Activated CD8-positive, alpha-beta T cell treated with anti-CD3 and anti-CD28 coated beads for 36 hours (primary cell): Measurements from ENCODE around the gene MYH8. TPM values are rescaled to one million over a fixed set of nuclear protein-coding genes. Genes with fewer than 3 reads are reported as not detected.

Experiments used
- ATAC-seq: fragments of 200-7000 bp; cut with Tn5 transposase; one replicate; pipeline ENCODE4 v1.10.0; 2021; ENCODE audit warnings: mild to moderate bottlenecking, moderate library complexity
- CTCF ChIA-PET: fragments of 350-600 bp; sonication (Branson Sonifier 250); formaldehyde crosslinking; loops from one replicate; lab custom pipeline; 2021; ENCODE audit warnings: antibody characterized with exemption; lab: Charles Lee
- POLR2A ChIA-PET: fragments of 350-600 bp; sonication (Branson Sonifier 250); formaldehyde crosslinking; loops from one replicate; lab custom pipeline; 2021; ENCODE audit warnings: antibody characterized with exemption; lab: Charles Lee
- DNase-seq: peaks from one replicate; pipeline ENCODE4 v3.0.0-alpha.2; 2020
- H3K27ac Mint-ChIP-seq: one replicate; pipeline ENCODE4 v1.8.0; 2021; ENCODE audit warnings: mild to moderate bottlenecking, mixed read lengths
- H3K27me3 Mint-ChIP-seq: one replicate; pipeline ENCODE4 v1.8.0; 2021; ENCODE audit warnings: mixed read lengths
- H3K36me3 Mint-ChIP-seq: one replicate; pipeline ENCODE4 v1.8.0; 2021; ENCODE audit warnings: low read depth, mixed read lengths
- H3K4me1 Mint-ChIP-seq: one replicate; pipeline ENCODE4 v1.8.0; 2021; ENCODE audit warnings: low read depth, mixed read lengths
- H3K4me3 Mint-ChIP-seq: one replicate; pipeline ENCODE4 v1.8.0; 2021; ENCODE audit warnings: mild to moderate bottlenecking, moderate library complexity, mixed read lengths
- H3K9me3 Mint-ChIP-seq: one replicate; pipeline ENCODE4 v1.8.0; 2021; ENCODE audit warnings: mixed read lengths
- CTCF ChIP-seq: fragments of 200-600 bp; IDR thresholded peaks from one replicate; pipeline ENCODE4 v1.8.0; 2022; ENCODE audit warnings: antibody characterized with exemption, mild to moderate bottlenecking
- intact Hi-C: fragments of 100-400 bp; cut with micrococcal nuclease; formaldehyde crosslinking; loops from one replicate; pipeline ENCODE4 v1.10.0; 2022
- total RNA-seq, 2 experiments: library from RNA; stranded (reverse); gene quantifications; one replicate each; pipeline ENCODE4 v1.2.3, GENCODE V29; 2021

Gene MYH8
- total RNA-seq, 2 experiments from 2014 or later, result not detected

- H3K27ac Mint-ChIP-seq, result no peak overlapping the region
- no peak for TF ChIP-seq CTCF
- no peak overlapping the region for H3K4me3 Mint-ChIP-seq
- POLR2A ChIA-PET, result interaction anchor here (0.6 kb wide), 1 partner anchor 1044 kb away, joined by 3 read pairs; no protein-coding TSS in a partner anchor
- DNase-seq, result no peak
- no peaks in the 10 kb centered on the region for H3K4me1 Mint-ChIP-seq
- CTCF ChIA-PET, result no interaction called here
- intact Hi-C loops, result no loop called here
- H3K9me3 Mint-ChIP-seq, result no peaks in the 10 kb centered on the region
- no peak for ATAC-seq
- no peaks in the 10 kb centered on the region for H3K36me3 Mint-ChIP-seq
- H3K27me3 Mint-ChIP-seq, result peaks cover 4% of the 10 kb centered on the region
Measured at GRCh38 chr17:10385871-10386270, 35.9 kb downstream of the MYH8 start.

DNA sequence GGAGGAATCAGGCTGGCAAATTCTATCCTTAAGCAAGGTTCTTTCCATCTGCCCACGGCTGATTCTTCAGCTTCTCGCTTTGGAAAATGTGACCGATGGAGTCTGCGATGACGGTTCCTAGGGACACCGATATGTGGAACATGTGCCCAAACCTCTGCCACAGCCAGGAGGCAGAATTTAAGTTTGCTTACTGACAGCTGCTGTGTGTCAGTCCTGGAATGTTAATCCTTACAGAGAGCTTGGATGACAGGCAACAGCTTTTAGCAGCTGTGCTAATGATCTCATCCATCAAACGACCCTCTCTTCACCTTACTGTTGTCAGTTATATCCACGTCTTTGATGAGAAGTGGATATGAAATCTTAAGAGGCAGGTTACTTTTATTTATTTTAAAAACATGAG is 37.6 kb downstream of the MYH8 start:
- ChIA-PET POLR2A (no interaction called here), CTCF (no interaction called here)
- Mint-ChIP-seq H3K4me1 (no peaks in the 10 kb centered on the region), H3K9me3 (no peaks in the 10 kb centered on the region), H3K36me3 (no peaks in the 10 kb centered on the region), H3K27me3 (peaks cover 3% of the 10 kb centered on the region), H3K4me3 (no peak overlapping the region), H3K27ac (no peak overlapping the region)
- TF ChIP-seq CTCF, result no peak
- no peak for DNase-seq
- intact Hi-C loops, result no loop called here
- ATAC-seq, result no peak

GRCh38 chr17:10380631-10381408 is 40.9 kb downstream of the MYH8 start:
- ChIA-PET CTCF (no interaction called here), POLR2A (no interaction called here)
- intact Hi-C loops, result no loop called here
- Mint-ChIP-seq H3K27ac (no peak overlapping the region), H3K9me3 (no peaks in the 10 kb centered on the region), H3K4me3 (no peak overlapping the region), H3K36me3 (no peaks in the 10 kb centered on the region), H3K4me1 (no peaks in the 10 kb centered on the region), H3K27me3 (peaks cover 6% of the 10 kb centered on the region)
- no peak for DNase-seq
- TF ChIP-seq CTCF, result no peak
- no peak for ATAC-seq

- POLR2A ChIA-PET, result no interaction called here
- ATAC-seq (no peak), DNase-seq (no peak)
- no peak for TF ChIP-seq CTCF
- Mint-ChIP-seq H3K4me1 (no peaks in the 10 kb centered on the region), H3K36me3 (no peaks in the 10 kb centered on the region), H3K27ac (no peak within 1 kb of the TSS), H3K27me3 (peaks cover 9% of the 10 kb centered on the region), H3K9me3 (no peaks in the 10 kb centered on the region), H3K4me3 (no peak within 1 kb of the TSS)
- CTCF ChIA-PET, result no interaction called here
- intact Hi-C loops, result no loop called here
Measured at GRCh38 chr17:10372906-10373305, 48.8 kb downstream of the MYH8 start, which contains the start of gene MYH13. Gene MYH13, minus strand, starts transcription at chr17:10373006. Its CDS starts 8,476 bp downstream, at chr17:10364530.

- POLR2A ChIA-PET, result no interaction called here
- no peak for TF ChIP-seq CTCF
- Mint-ChIP-seq H3K9me3 (no peaks in the 10 kb centered on the region), H3K4me3 (no peak overlapping the region), H3K36me3 (no peaks in the 10 kb centered on the region), H3K27me3 (peaks cover 4% of the 10 kb centered on the region), H3K27ac (no peak overlapping the region), H3K4me1 (no peaks in the 10 kb centered on the region)
- CTCF ChIA-PET, result interaction anchor here (1.7 kb wide), 1 partner anchor 12 kb away, joined by 4 read pairs; no protein-coding TSS in a partner anchor
- intact Hi-C loops, result no loop called here
- DNase-seq (no peak), ATAC-seq (no peak)
Measured at GRCh38 chr17:10370016-10370608, 51.6 kb downstream of the MYH8 start.
